H9 (cell line): ENCODE results near the gene HSF2. TPM values are rescaled to one million over a fixed set of nuclear protein-coding genes. Genes with fewer than 3 reads are reported as not detected.
A peak's percentile ranks its signal among the peaks of the same experiment; 100 is the strongest.

ENCODE experiments used
- DNase-seq: peaks from one replicate; pipeline ENCODE4 v3.0.0-alpha.2; 2017
- H2AFZ ChIP-seq: one replicate; pipeline ENCODE4 v1.6.1; 2013; ENCODE audit warnings: mild to moderate bottlenecking, low read length, control low read depth, moderate library complexity
- H2AK5ac ChIP-seq: 2 replicates; pipeline ENCODE4 v1.6.1; 2013; ENCODE audit warnings: low read length, control low read depth, mixed read lengths; ENCODE audit not compliant: insufficient read length
- H2BK120ac ChIP-seq: one replicate; pipeline ENCODE4 v1.6.1; 2013; ENCODE audit warnings: low read depth, mild to moderate bottlenecking, low read length, control low read depth, inconsistent platforms; ENCODE audit not compliant: poor library complexity, severe bottlenecking
- H2BK12ac ChIP-seq: 2 replicates; pipeline ENCODE4 v1.6.1; 2013; ENCODE audit warnings: low read length, control low read depth, mixed read lengths, low read depth; ENCODE audit not compliant: insufficient read length
- H2BK15ac ChIP-seq: 2 replicates; pipeline ENCODE4 v1.6.1; 2013; ENCODE audit warnings: low read depth, low read length, control low read depth
- H2BK20ac ChIP-seq: one replicate; pipeline ENCODE4 v1.6.1; 2013; ENCODE audit warnings: low read depth, mild to moderate bottlenecking, low read length, control low read depth, inconsistent platforms; ENCODE audit not compliant: poor library complexity, severe bottlenecking
- H2BK5ac ChIP-seq: 2 replicates; pipeline ENCODE4 v1.6.1; 2013; ENCODE audit warnings: low read length, control low read depth, mixed read lengths; ENCODE audit not compliant: insufficient read length
- H3K14ac ChIP-seq: 2 replicates; pipeline ENCODE4 v1.6.1; 2013; ENCODE audit warnings: low read length, control low read depth; ENCODE audit not compliant: insufficient read depth
- H3K18ac ChIP-seq: 2 replicates; pipeline ENCODE4 v1.6.1; 2013; ENCODE audit warnings: low read depth, mild to moderate bottlenecking, mixed read lengths, low read length, control low read depth; ENCODE audit not compliant: insufficient read length
- H3K23ac ChIP-seq: 2 replicates; pipeline ENCODE4 v1.6.1; 2013; ENCODE audit warnings: low read length, control low read depth, mixed read lengths, low read depth; ENCODE audit not compliant: insufficient read length
- H3K23me2 ChIP-seq: 2 replicates; pipeline ENCODE4 v1.6.1; 2013; ENCODE audit warnings: low read depth, mild to moderate bottlenecking, mixed read lengths, low read length, control low read depth; ENCODE audit not compliant: insufficient read length, poor library complexity, severe bottlenecking
- H3K27ac ChIP-seq: 2 replicates; pipeline ENCODE4 v1.5.1; 2013; ENCODE audit warnings: low read length, control low read depth, mixed read lengths, low read depth; ENCODE audit not compliant: insufficient read length
- H3K27me3 ChIP-seq: 2 replicates; pipeline ENCODE4 v1.6.1; 2013; ENCODE audit warnings: low read length, control low read depth, inconsistent platforms; ENCODE audit not compliant: insufficient read depth
- H3K4ac ChIP-seq: 2 replicates; pipeline ENCODE4 v1.6.1; 2013; ENCODE audit warnings: low read depth, mild to moderate bottlenecking, control low read depth, inconsistent platforms, low read length, moderate library complexity
- H3K4me1 ChIP-seq: 2 replicates; pipeline ENCODE4 v1.6.1; 2013; ENCODE audit warnings: low read length, control low read depth, inconsistent platforms; ENCODE audit not compliant: insufficient read depth
- H3K4me2 ChIP-seq: 2 replicates; pipeline ENCODE4 v1.6.1; 2013; ENCODE audit warnings: low read length, control low read depth, mixed read lengths; ENCODE audit not compliant: insufficient read length, insufficient read depth
- H3K56ac ChIP-seq: 2 replicates; pipeline ENCODE4 v1.6.1; 2013; ENCODE audit warnings: low read depth, mild to moderate bottlenecking, mixed read lengths, low read length, control low read depth; ENCODE audit not compliant: insufficient read length
- H3K79me1 ChIP-seq: 2 replicates; pipeline ENCODE4 v1.6.1; 2013; ENCODE audit warnings: low read depth, mild to moderate bottlenecking, moderate library complexity, low read length, control low read depth, inconsistent platforms; ENCODE audit not compliant: insufficient read depth, poor library complexity, severe bottlenecking
- H3K79me2 ChIP-seq: 2 replicates; pipeline ENCODE4 v1.6.1; 2013; ENCODE audit warnings: low read length, control low read depth, inconsistent platforms; ENCODE audit not compliant: insufficient read depth
- H3K9ac ChIP-seq: 2 replicates; pipeline ENCODE4 v1.6.1; 2013; ENCODE audit warnings: low read length, control low read depth, mixed read lengths; ENCODE audit not compliant: insufficient read length; ENCODE audit errors: extremely low read depth
- H3K9me3 ChIP-seq: one replicate; pipeline ENCODE4 v1.6.1; 2013; ENCODE audit warnings: low read depth, low read length, inconsistent platforms; ENCODE audit not compliant: control insufficient read depth
- H3T11ph ChIP-seq: one replicate; pipeline ENCODE4 v1.6.1; 2013; ENCODE audit warnings: mild to moderate bottlenecking, low read length, control low read depth, inconsistent platforms
- H4K20me1 ChIP-seq: one replicate; pipeline ENCODE4 v1.6.1; 2013; ENCODE audit not compliant: control insufficient read depth, insufficient read length, insufficient read depth
- H4K5ac ChIP-seq: 2 replicates; pipeline ENCODE4 v1.6.1; 2013; ENCODE audit warnings: low read depth, mild to moderate bottlenecking, mixed read lengths, low read length, control low read depth; ENCODE audit not compliant: insufficient read length
- H4K8ac ChIP-seq: replicated peaks from 2 replicates; pipeline ENCODE4 v1.6.1; 2013; ENCODE audit warnings: low read length, control low read depth, mixed read lengths, low read depth; ENCODE audit not compliant: insufficient read length
- H4K91ac ChIP-seq: 2 replicates; pipeline ENCODE4 v1.6.1; 2013; ENCODE audit warnings: low read depth, mild to moderate bottlenecking, moderate library complexity, mixed read lengths, low read length, control low read depth; ENCODE audit not compliant: insufficient read length
- H3K27ac Mint-ChIP-seq, 3 experiments: 2 replicates in 2 of 3; 3 replicates in 1 of 3; pipeline ENCODE4 v1.8.0; 2020 to 2021; ENCODE audit warnings: mixed read lengths in 3 of 3, mild to moderate bottlenecking in 1 of 3, moderate library complexity in 1 of 3
- H3K27me3 Mint-ChIP-seq: 2 replicates; pipeline ENCODE4 v1.8.0; 2021; ENCODE audit warnings: low read depth, mild to moderate bottlenecking, moderate library complexity, mixed read lengths
- H3K36me3 Mint-ChIP-seq, 3 experiments: 2 replicates in 2 of 3; 3 replicates in 1 of 3; pipeline ENCODE4 v1.8.0; 2020 to 2021; ENCODE audit warnings: low read depth in 3 of 3, mixed read lengths in 3 of 3; ENCODE audit not compliant: insufficient read depth in 1 of 3
- H3K4me1 Mint-ChIP-seq, 2 experiments: 2 replicates each; pipeline ENCODE4 v1.8.0; 2020; ENCODE audit warnings: mixed read lengths in 2 of 2
- H3K4me3 Mint-ChIP-seq, 2 experiments: 2 replicates in 1 of 2; 3 replicates in 1 of 2; pipeline ENCODE4 v1.8.0; 2020 to 2021; ENCODE audit warnings: mild to moderate bottlenecking in 2 of 2, mixed read lengths in 2 of 2, moderate library complexity in 1 of 2
- H3K9me3 Mint-ChIP-seq, 2 experiments: 2 replicates in 1 of 2; 3 replicates in 1 of 2; pipeline ENCODE4 v1.8.0; 2020; ENCODE audit warnings: mild to moderate bottlenecking in 2 of 2, mixed read lengths in 2 of 2, moderate library complexity in 1 of 2
- WGBS: extraction: QIAGEN DNeasy Blood & Tissue Kit; methylation state at CpG from one replicate; pipeline ENCODE4 v1.1.7; 2013; ENCODE audit warnings: missing lambda C conversion rate, low lambda C conversion rate, mixed read lengths; ENCODE audit not compliant: insufficient read length; ENCODE audit errors: extremely low coverage; 5-methylcytosine and 5-hydroxymethylcytosine counted together
- total RNA-seq: library from RNA; stranded (reverse); gene quantifications from 2 replicates; pipeline ENCODE4 v1.2.1, GENCODE V29; 2021
- TF ChIP-seq, protein P1 (sequence below): fragments of 200-600 bp; sonication (generic); conservative IDR thresholded peaks from 3 replicates; pipeline ENCODE4 v1.8.0; 2021; ENCODE audit warnings: antibody characterized with exemption, mild to moderate bottlenecking

Gene HSF2
- total RNA-seq, 1 experiment from 2014 or later: 14.6 TPM

DNA sequence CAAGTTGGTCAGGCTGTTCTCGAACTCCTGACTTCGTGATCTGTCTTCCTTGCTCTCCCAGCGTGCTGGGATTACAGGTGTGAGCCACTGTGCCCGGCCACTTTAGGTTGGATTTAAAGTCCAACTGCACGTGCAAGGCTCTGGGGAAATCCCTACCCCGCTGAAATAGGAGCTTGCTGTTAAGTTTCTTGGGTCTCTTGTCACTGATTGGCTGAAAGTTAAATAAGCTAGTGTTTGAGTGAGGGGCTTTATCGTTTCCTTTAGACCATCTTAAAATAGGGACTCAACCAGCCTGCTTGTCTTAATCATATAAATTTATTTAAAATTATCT, 83.3 kb downstream of the HSF2 start:
- no peaks in the 10 kb centered on the region for H3K4me1 ChIP-seq
- Mint-ChIP-seq H3K9me3 (no peaks in the 10 kb centered on the region), H3K27ac (peak overlapping the region in 2 of 3 experiments; percentile 31 to 91; a peak in 2 of 7 replicates), H3K4me1 (peaks cover 10 to 29% of the 10 kb centered on the region in 2 experiments), H3K36me3 (peaks cover 0 to 5% (median 0%) of the 10 kb centered on the region in 3 experiments; a peak in 2 of 7 replicates), H3K4me3 (peak overlapping the region; percentile 83 to 85), H3K27me3 (peaks cover 1% of the 10 kb centered on the region)
- no peak overlapping the region for H3K14ac ChIP-seq
- no peak overlapping the region for H2AK5ac ChIP-seq
- H3K79me1 ChIP-seq: no peaks in the 10 kb centered on the region
- peak overlapping the region; percentile 24 for H3K4me2 ChIP-seq
- no peaks in the 10 kb centered on the region for H3K9me3 ChIP-seq
- H3K9ac ChIP-seq: no peak overlapping the region
- no peak overlapping the region for H2BK120ac ChIP-seq
- peaks cover 24% of the 10 kb centered on the region for H3K79me2 ChIP-seq
- no peak overlapping the region for H2BK15ac ChIP-seq
- peaks cover 10% of the 10 kb centered on the region for H3K23me2 ChIP-seq
- H3K23ac ChIP-seq: no peak overlapping the region
- H2BK20ac ChIP-seq: no peak overlapping the region
- no peaks in the 10 kb centered on the region for H4K20me1 ChIP-seq
- no peak overlapping the region for H4K91ac ChIP-seq
- no peaks in the 10 kb centered on the region for H3K27me3 ChIP-seq
- no peak overlapping the region for H2BK12ac ChIP-seq
- peak; percentile 36 for DNase-seq
- H3K18ac ChIP-seq: no peak overlapping the region
- H3K4ac ChIP-seq: no peak overlapping the region
- no peak overlapping the region for H3K27ac ChIP-seq
- no peak overlapping the region for H2BK5ac ChIP-seq
- WGBS: no CpG with 5 or more reads among the region's 7 CpGs
- no peak overlapping the region for H3T11ph ChIP-seq
- TF ChIP-seq, protein P1, sequence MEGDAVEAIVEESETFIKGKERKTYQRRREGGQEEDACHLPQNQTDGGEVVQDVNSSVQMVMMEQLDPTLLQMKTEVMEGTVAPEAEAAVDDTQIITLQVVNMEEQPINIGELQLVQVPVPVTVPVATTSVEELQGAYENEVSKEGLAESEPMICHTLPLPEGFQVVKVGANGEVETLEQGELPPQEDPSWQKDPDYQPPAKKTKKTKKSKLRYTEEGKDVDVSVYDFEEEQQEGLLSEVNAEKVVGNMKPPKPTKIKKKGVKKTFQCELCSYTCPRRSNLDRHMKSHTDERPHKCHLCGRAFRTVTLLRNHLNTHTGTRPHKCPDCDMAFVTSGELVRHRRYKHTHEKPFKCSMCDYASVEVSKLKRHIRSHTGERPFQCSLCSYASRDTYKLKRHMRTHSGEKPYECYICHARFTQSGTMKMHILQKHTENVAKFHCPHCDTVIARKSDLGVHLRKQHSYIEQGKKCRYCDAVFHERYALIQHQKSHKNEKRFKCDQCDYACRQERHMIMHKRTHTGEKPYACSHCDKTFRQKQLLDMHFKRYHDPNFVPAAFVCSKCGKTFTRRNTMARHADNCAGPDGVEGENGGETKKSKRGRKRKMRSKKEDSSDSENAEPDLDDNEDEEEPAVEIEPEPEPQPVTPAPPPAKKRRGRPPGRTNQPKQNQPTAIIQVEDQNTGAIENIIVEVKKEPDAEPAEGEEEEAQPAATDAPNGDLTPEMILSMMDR: no peak
- H4K5ac ChIP-seq: no peak overlapping the region
- H4K8ac ChIP-seq: no peak overlapping the region
- no peak overlapping the region for H3K56ac ChIP-seq
- no peak overlapping the region for H2AFZ ChIP-seq

Other genes starting within 250 kb of the HSF2 start
- 46.5 and 48.4 TPM in 2 replicates for gene SERINC1, start 72.2 kb downstream of the HSF2 start, total RNA-seq
- gene PKIB, start 210.8 kb downstream of the HSF2 start, total RNA-seq: 44.7 and 46.5 TPM in 2 replicates